Mucosa of gallbladder (tissue), 1 donor: ENCODE data around the gene GNA14. TPM values are rescaled to one million over a fixed set of nuclear protein-coding genes. Genes with fewer than 3 reads are reported as not detected.
"Not testable (repeated sequence)": the region's sequence is repeated elsewhere in the genome, so short reads cannot be mapped to it uniquely, and the experiment has no call there.

Source experiments
- DNase-seq: peaks from one replicate; pipeline ENCODE4 v3.0.0-alpha.2; 2020; ENCODE audit warnings: low spot score
- total RNA-seq: library from RNA; stranded (reverse); gene quantifications from one replicate; pipeline ENCODE4 v1.2.1, GENCODE V29; 2021
- donor health status: DM: no; HTN: no; CAD: no.

GNA14 gene
- total RNA-seq, 1 donor from 2014 or later = 11.3 TPM

- no peak for DNase-seq
Observed at GRCh38 chr9:77402286-77402685, 245.8 kb downstream of the GNA14 start.

- DNase-seq = no peak
Observed at GRCh38 chr9:77399964-77400363, 248.2 kb downstream of the GNA14 start.

GRCh38 chr9:77398581-77398980 lies 249.5 kb downstream of the GNA14 start:
- not testable (repeated sequence) for DNase-seq

GRCh38 chr9:77392328-77392727 lies 255.8 kb downstream of the GNA14 start:
- no peak for DNase-seq

GRCh38 chr9:77391834-77392233 lies 256.3 kb downstream of the GNA14 start:
- DNase-seq = no peak

- no peak for DNase-seq
Observed at GRCh38 chr9:77386187-77386586, 261.9 kb downstream of the GNA14 start.

GRCh38 chr9:77384406-77384805 lies 263.7 kb downstream of the GNA14 start:
- DNase-seq = no peak

- no peak for DNase-seq
Observed at GRCh38 chr9:77375956-77376532, 272.1 kb downstream of the GNA14 start.

- no peak for DNase-seq
Observed at GRCh38 chr9:77374266-77374665, 273.9 kb downstream of the GNA14 start.
